Ishikawa (cell line): Measurements from ENCODE around the gene VWA8.

ENCODE experiments used
- CEBPB ChIP-seq: IDR thresholded peaks from 2 replicates; pipeline ENCODE4 v1.6.1; 2012
- CREB1 ChIP-seq: IDR thresholded peaks from 2 replicates; pipeline ENCODE4 v1.6.1; 2012; ENCODE audit warnings: low read depth
- EGR1 ChIP-seq: IDR thresholded peaks from 2 replicates; pipeline ENCODE4 v1.6.1; 2012
- EP300 ChIP-seq: IDR thresholded peaks from 2 replicates; pipeline ENCODE4 v1.6.1; 2012; ENCODE audit warnings: borderline replicate concordance
- FOXM1 ChIP-seq: IDR thresholded peaks from 2 replicates; pipeline ENCODE4 v1.6.1; 2012; ENCODE audit warnings: low read depth, borderline replicate concordance
- NFIC ChIP-seq: IDR thresholded peaks from 2 replicates; pipeline ENCODE4 v1.6.1; 2012
- RAD21 ChIP-seq: IDR thresholded peaks from 2 replicates; pipeline ENCODE4 v1.6.1; 2012; ENCODE audit warnings: low read depth
- TAF1 ChIP-seq: IDR thresholded peaks from 2 replicates; pipeline ENCODE4 v1.6.1; 2012; ENCODE audit warnings: low read depth, mild to moderate bottlenecking
- TCF12 ChIP-seq: IDR thresholded peaks from 2 replicates; pipeline ENCODE4 v1.6.1; 2012; ENCODE audit warnings: low read depth
- TEAD4 ChIP-seq: IDR thresholded peaks from 2 replicates; pipeline ENCODE4 v1.6.1; 2012
- YY1 ChIP-seq: IDR thresholded peaks from 2 replicates; pipeline ENCODE4 v1.6.1; 2012; ENCODE audit warnings: low read depth
- ZBTB7A ChIP-seq: IDR thresholded peaks from 2 replicates; pipeline ENCODE4 v1.6.1; 2012; ENCODE audit warnings: low read depth
- TF ChIP-seq, protein P1 (sequence below): IDR thresholded peaks from 2 replicates; pipeline ENCODE4 v1.6.1; 2012
- TF ChIP-seq, protein P2 (sequence below): IDR thresholded peaks from 2 replicates; pipeline ENCODE4 v1.6.1; 2012
- TF ChIP-seq, protein P3 (sequence below): IDR thresholded peaks from 2 replicates; pipeline ENCODE4 v1.6.1; 2012; ENCODE audit warnings: low read depth, mild to moderate bottlenecking

Gene VWA8

DNA sequence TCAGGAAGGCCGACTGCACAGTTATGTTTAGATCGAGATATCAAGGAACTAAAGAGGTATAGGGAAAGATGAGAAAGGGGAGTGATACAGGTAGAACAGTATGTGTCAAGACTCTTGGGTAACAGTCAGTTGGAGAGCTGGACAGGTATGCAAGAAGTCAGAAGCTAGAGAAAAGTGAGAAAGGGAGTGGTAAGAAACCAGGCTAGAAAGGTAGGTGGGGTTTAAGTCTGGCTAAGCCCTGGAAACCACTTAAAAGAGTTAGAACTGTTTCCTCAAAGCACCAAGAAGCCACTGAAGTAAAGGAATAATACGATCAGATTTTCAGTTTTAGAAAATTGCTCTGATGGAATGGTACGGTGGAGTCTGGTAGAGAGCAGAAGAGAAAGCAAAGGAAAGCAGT lies 196.4 kb downstream of the VWA8 start:
- TF ChIP-seq EP300 (no peak), EGR1 (no peak), YY1 (no peak), TAF1 (no peak)

DNA sequence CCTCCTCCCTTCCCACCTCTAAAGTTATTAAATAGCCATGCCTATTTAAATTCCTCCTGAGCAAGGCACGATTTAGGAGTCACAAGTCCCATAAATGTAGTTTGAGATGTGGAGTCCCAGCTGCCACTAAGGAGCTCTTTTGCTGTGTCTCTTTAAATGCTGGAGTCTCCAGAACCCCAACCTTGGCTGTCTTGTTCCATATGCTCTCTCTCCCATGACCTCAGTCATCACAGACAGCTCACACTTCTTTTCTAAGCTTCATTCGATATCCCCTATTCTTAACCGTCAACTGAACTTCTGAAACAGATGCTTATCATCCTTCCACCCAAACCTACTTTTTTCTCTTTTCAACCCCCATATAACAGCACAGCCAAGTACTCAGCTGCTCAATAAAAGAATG lies 197.1 kb downstream of the VWA8 start:
- TF ChIP-seq, protein P1, sequence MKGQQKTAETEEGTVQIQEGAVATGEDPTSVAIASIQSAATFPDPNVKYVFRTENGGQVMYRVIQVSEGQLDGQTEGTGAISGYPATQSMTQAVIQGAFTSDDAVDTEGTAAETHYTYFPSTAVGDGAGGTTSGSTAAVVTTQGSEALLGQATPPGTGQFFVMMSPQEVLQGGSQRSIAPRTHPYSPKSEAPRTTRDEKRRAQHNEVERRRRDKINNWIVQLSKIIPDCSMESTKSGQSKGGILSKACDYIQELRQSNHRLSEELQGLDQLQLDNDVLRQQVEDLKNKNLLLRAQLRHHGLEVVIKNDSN = no peak
- no peak for TF ChIP-seq EGR1
- no peak for TF ChIP-seq CEBPB
- no peak for TF ChIP-seq CREB1
- no peak for TF ChIP-seq NFIC
- TF ChIP-seq, protein P2, sequence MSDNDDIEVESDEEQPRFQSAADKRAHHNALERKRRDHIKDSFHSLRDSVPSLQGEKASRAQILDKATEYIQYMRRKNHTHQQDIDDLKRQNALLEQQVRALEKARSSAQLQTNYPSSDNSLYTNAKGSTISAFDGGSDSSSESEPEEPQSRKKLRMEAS = no peak
- TF ChIP-seq TAF1 = no peak
- TF ChIP-seq FOXM1 = no peak
- TF ChIP-seq ZBTB7A = no peak
- no peak for TF ChIP-seq RAD21
- no peak for TF ChIP-seq TCF12
- no peak for TF ChIP-seq TEAD4
- TF ChIP-seq, protein P3, sequence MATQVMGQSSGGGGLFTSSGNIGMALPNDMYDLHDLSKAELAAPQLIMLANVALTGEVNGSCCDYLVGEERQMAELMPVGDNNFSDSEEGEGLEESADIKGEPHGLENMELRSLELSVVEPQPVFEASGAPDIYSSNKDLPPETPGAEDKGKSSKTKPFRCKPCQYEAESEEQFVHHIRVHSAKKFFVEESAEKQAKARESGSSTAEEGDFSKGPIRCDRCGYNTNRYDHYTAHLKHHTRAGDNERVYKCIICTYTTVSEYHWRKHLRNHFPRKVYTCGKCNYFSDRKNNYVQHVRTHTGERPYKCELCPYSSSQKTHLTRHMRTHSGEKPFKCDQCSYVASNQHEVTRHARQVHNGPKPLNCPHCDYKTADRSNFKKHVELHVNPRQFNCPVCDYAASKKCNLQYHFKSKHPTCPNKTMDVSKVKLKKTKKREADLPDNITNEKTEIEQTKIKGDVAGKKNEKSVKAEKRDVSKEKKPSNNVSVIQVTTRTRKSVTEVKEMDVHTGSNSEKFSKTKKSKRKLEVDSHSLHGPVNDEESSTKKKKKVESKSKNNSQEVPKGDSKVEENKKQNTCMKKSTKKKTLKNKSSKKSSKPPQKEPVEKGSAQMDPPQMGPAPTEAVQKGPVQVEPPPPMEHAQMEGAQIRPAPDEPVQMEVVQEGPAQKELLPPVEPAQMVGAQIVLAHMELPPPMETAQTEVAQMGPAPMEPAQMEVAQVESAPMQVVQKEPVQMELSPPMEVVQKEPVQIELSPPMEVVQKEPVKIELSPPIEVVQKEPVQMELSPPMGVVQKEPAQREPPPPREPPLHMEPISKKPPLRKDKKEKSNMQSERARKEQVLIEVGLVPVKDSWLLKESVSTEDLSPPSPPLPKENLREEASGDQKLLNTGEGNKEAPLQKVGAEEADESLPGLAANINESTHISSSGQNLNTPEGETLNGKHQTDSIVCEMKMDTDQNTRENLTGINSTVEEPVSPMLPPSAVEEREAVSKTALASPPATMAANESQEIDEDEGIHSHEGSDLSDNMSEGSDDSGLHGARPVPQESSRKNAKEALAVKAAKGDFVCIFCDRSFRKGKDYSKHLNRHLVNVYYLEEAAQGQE = no peak
- TF ChIP-seq YY1 = no peak
- no peak for TF ChIP-seq EP300

DNA sequence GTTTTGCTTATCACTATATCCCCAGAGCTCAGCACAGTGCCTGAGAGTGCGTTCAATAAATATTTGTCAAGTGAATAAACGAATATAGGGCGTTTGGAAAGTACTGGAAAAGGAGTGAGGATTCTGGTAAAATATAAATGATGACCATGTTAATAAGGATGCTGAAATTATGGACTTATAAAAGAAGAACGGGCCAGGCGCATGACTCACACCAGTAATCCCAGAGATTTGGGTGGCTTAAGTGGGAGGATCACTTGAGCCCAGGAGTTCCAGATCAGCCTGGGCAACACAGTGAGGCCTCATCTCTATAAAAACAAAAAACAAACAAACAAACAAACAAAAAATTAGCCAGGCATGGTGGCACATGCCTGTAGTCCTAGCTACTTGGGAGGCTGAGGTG lies 198.1 kb downstream of the VWA8 start:
- TF ChIP-seq RAD21 = no peak

DNA sequence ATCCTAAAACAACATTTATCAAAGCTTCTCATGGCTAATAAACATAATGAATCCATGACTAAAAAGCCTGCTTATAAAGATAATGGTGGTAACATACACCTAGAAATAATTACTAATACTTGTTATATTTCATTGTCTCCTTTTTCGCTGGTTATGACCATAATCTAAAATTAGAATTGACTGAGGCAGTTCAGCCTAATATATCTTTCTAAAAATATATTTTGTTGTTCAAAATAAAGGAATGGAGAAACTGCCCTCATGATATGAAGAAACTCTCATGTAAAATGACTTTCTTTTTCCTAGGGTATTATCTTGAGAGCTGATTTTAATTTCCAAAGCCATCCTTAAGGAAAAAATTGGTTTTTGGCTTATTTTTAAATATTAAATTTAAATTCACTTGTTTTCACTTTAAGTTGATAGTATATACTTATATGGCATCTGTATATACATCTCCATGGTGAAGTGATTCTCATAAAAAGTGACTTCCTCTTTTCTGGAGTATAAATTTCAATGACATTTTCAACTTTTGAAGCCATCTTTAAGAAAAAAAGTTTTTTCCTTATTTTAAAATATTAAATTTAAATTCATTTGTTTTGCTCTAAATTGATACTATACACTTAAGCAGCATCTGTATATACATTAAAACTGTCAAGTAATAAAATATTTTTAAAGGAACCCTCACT lies 204.6 kb downstream of the VWA8 start:
- TF ChIP-seq, protein P2 = no peak
- TF ChIP-seq YY1 (no peak), TEAD4 (no peak), TAF1 (no peak), RAD21 (no peak), CEBPB (no peak), EP300 (no peak), TCF12 (no peak), NFIC (no peak), ZBTB7A (no peak), FOXM1 (no peak), EGR1 (no peak), CREB1 (no peak)
- TF ChIP-seq, protein P3 = no peak
- TF ChIP-seq, protein P1 = no peak

DNA sequence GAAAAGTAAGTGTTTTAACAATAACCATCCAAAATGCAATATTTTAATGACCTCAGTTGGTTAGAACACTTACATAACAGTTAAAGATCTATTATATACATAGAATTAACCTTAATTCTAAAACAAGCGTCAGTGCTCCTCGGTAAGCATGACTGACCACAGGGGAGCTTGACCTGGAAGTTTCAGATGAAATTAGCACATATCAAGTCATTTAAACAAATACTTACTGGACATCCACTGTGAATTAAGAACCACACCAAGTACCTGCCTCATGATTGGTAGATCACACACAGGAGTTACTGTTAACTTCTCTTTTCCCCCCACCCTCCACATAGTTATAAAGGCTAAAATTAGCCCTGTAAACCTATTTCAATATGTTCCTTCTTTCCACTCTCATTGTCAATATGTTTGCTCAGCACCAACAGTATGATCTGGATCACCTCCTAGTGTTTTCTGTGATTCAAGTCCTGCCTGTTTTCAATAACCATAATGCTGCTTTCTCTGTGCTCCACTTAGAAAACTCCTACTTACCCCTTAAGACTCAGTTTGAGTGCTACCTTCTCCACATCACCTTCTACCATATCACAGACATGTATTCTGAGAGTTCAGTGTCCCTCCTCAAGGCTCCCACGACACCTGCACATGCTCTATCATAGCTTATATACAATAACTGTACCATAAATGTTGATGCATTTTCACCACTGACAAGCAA lies 209.0 kb downstream of the VWA8 start:
- TF ChIP-seq TCF12 (no peak), EGR1 (no peak), NFIC (no peak), EP300 (no peak)

DNA sequence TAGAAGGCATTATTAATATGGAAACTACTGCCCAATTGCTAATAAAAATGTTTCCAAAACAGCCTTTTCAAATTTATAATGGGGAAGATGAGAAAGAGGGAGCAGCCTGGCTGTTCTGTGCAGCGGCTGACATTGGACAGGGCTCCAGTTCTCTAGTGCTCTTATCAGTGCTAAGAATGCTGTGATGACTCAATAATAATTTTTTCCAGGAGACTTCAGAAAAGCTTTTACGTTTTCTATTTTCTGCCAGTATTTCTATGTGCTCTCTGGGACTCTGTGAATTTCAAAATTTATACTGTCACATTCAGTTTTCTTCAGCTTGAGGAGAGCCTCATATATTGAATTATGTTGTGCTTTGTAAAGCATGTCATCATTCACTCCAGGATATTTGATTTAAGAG lies 209.6 kb downstream of the VWA8 start:
- TF ChIP-seq ZBTB7A (no peak), NFIC (no peak), CEBPB (no peak), RAD21 (no peak), EP300 (no peak)
- TF ChIP-seq, protein P3 = no peak
